Measurements from ENCODE around the gene FOXQ1.

The FOXQ1 gene

DNA sequence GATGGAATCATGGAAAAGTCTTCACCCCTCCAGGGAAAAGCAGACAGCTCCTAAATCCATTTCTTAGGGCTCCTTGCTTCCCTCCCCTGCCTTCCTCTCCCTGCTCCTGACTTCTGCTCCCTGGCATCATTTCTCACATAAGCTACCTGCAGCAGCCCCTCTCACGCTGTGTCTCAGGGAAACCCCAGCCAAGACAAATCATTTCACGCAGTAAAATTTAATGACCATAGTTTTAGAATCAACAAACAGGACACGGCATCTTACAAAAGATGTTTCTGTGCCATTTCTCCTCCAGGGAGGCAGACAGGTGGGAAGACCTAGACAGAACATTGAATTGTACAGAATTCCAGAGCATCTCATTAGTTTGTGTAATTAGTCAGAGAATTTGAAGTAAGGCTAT lies 16.5 kb upstream of the FOXQ1 start:
- Histone ChIP-seq H3K27ac (no peak overlapping the region), H3K9me3 (no peaks in the 10 kb centered on the region), H3K27me3 (peaks cover 59% of the 10 kb centered on the region), H3K4me3 (ENCODE audit: low read depth in 1 of 2, low read length in 1 of 2) (no peak overlapping the region), H3K36me3 (no peaks in the 10 kb centered on the region), H3K4me1 (ENCODE audit: control insufficient read depth in 1 of 2, insufficient read depth in 1 of 2, low read depth in 1 of 2, low read length in 1 of 2) (no peaks in the 10 kb centered on the region)
- TF ChIP-seq, protein P1, sequence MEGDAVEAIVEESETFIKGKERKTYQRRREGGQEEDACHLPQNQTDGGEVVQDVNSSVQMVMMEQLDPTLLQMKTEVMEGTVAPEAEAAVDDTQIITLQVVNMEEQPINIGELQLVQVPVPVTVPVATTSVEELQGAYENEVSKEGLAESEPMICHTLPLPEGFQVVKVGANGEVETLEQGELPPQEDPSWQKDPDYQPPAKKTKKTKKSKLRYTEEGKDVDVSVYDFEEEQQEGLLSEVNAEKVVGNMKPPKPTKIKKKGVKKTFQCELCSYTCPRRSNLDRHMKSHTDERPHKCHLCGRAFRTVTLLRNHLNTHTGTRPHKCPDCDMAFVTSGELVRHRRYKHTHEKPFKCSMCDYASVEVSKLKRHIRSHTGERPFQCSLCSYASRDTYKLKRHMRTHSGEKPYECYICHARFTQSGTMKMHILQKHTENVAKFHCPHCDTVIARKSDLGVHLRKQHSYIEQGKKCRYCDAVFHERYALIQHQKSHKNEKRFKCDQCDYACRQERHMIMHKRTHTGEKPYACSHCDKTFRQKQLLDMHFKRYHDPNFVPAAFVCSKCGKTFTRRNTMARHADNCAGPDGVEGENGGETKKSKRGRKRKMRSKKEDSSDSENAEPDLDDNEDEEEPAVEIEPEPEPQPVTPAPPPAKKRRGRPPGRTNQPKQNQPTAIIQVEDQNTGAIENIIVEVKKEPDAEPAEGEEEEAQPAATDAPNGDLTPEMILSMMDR (IDR thresholded peaks at IDR 0.05), result no peak

GRCh38 chr6:1296079-1296478 lies 15.8 kb upstream of the FOXQ1 start:
- TF ChIP-seq, protein P1 (IDR thresholded peaks at IDR 0.05), result no peak
- Histone ChIP-seq H3K36me3 (no peaks in the 10 kb centered on the region), H3K9me3 (no peaks in the 10 kb centered on the region), H3K27me3 (peaks cover 64% of the 10 kb centered on the region), H3K4me1 (ENCODE audit: control insufficient read depth in 1 of 2, insufficient read depth in 1 of 2, low read depth in 1 of 2, low read length in 1 of 2) (no peaks in the 10 kb centered on the region), H3K4me3 (ENCODE audit: low read depth in 1 of 2, low read length in 1 of 2) (no peak overlapping the region), H3K27ac (no peak overlapping the region)

- TF ChIP-seq, protein P1 (IDR thresholded peaks at IDR 0.05), result no peak
- Histone ChIP-seq H3K9me3 (no peaks in the 10 kb centered on the region), H3K36me3 (no peaks in the 10 kb centered on the region), H3K27me3 (peaks cover 69% of the 10 kb centered on the region), H3K27ac (no peak overlapping the region), H3K4me3 (ENCODE audit: low read depth in 1 of 2, low read length in 1 of 2) (no peak overlapping the region), H3K4me1 (ENCODE audit: control insufficient read depth in 1 of 2, insufficient read depth in 1 of 2, low read depth in 1 of 2, low read length in 1 of 2) (no peaks in the 10 kb centered on the region)
Measured at GRCh38 chr6:1296542-1296941, 15.4 kb upstream of the FOXQ1 start.

GRCh38 chr6:1297746-1298145 lies 14.2 kb upstream of the FOXQ1 start:
- Histone ChIP-seq H3K4me1 (ENCODE audit: control insufficient read depth in 1 of 2, insufficient read depth in 1 of 2, low read depth in 1 of 2, low read length in 1 of 2) (no peaks in the 10 kb centered on the region), H3K27me3 (peaks cover 74% of the 10 kb centered on the region), H3K9me3 (no peaks in the 10 kb centered on the region), H3K36me3 (no peaks in the 10 kb centered on the region), H3K27ac (no peak overlapping the region), H3K4me3 (ENCODE audit: low read depth in 1 of 2, low read length in 1 of 2) (no peak overlapping the region)
- TF ChIP-seq, protein P1 (IDR thresholded peaks at IDR 0.05), result no peak

- H3K4me3 ChIP-seq (ENCODE audit: low read depth in 1 of 2, low read length in 1 of 2), result no peak overlapping the region
- no peaks in the 10 kb centered on the region for H3K36me3 ChIP-seq
- H3K9me3 ChIP-seq, result no peaks in the 10 kb centered on the region
- TF ChIP-seq, protein P1 (IDR thresholded peaks at IDR 0.05), result no peak
- peaks cover 79% of the 10 kb centered on the region for H3K27me3 ChIP-seq
- no peaks in the 10 kb centered on the region for H3K4me1 ChIP-seq (ENCODE audit: control insufficient read depth in 1 of 2, insufficient read depth in 1 of 2, low read depth in 1 of 2, low read length in 1 of 2)
- no peak overlapping the region for H3K27ac ChIP-seq
Measured at GRCh38 chr6:1298768-1299167, 13.1 kb upstream of the FOXQ1 start.

DNA sequence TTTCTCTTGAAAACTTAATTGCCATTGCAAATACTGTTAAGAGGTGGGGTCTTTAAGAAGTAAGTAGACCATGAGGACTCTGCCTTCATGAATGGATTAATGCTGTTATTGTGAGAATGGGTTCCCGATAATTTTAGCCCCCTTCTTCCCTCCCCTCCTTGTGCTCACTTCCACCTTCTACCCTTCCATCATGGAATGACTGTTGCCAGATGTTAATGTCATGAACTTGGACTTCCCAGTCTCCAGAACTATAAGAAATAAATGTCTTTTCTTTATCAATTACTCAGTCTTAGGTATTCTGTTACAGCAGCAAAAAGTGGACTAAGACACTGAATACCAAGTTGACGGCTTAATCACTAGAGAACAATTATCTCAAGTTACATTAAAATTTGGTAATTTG lies 5.8 kb upstream of the FOXQ1 start:
- H3K4me3 ChIP-seq (ENCODE audit: low read depth in 1 of 2, low read length in 1 of 2), result no peak overlapping the region
- TF ChIP-seq, protein P1 (IDR thresholded peaks at IDR 0.05), result no peak
- H3K9me3 ChIP-seq, result no peaks in the 10 kb centered on the region
- no peaks in the 10 kb centered on the region for H3K36me3 ChIP-seq
- peaks cover 0 to under 1% of the 10 kb centered on the region in 2 experiments for H3K4me1 ChIP-seq (ENCODE audit: control insufficient read depth in 1 of 2, insufficient read depth in 1 of 2, low read depth in 1 of 2, low read length in 1 of 2)
- peaks cover 80% of the 10 kb centered on the region for H3K27me3 ChIP-seq
- no peak overlapping the region for H3K27ac ChIP-seq
